ENCODE data around the gene MZT2B.
A peak's percentile ranks its signal among the peaks of the same experiment; 100 is the strongest.
"Not testable (repeated sequence)": the region's sequence is repeated elsewhere in the genome, so short reads cannot be mapped to it uniquely, and the experiment has no call there.

MZT2B gene

GRCh38 chr2:130180404-130181324 lies 1.4 kb upstream of the MZT2B start:
- not testable (repeated sequence) for DNase-seq

- peak; percentile 92 for DNase-seq
Observed at GRCh38 chr2:130181325-130181879, 660 bp upstream of the MZT2B start, which contains the start of gene SMPD4. Gene SMPD4, minus strand, starts transcription at chr2:130181602. Its CDS starts 5,010 bp downstream, at chr2:130176592.

GRCh38 chr2:130182826-130183511 lies 907 bp downstream of the MZT2B start:
- not testable (repeated sequence) for DNase-seq

- no peak for DNase-seq
Observed at GRCh38 chr2:130183512-130184373, 1.7 kb downstream of the MZT2B start.

GRCh38 chr2:130185436-130185835 lies 3.4 kb downstream of the MZT2B start:
- no peak for DNase-seq

GRCh38 chr2:130185896-130186295 lies 3.8 kb downstream of the MZT2B start:
- no peak for DNase-seq

- no peak for DNase-seq
Observed at GRCh38 chr2:130186391-130186790, 4.3 kb downstream of the MZT2B start.

GRCh38 chr2:130187268-130187667 lies 5.2 kb downstream of the MZT2B start:
- no peak for DNase-seq

- not testable (repeated sequence) for DNase-seq
Observed at GRCh38 chr2:130187859-130188792, 6.1 kb downstream of the MZT2B start.

- not testable (repeated sequence) for DNase-seq
Observed at GRCh38 chr2:130188958-130189357, 6.9 kb downstream of the MZT2B start.

GRCh38 chr2:130190237-130190636 lies 8.2 kb downstream of the MZT2B start:
- DNase-seq, result no peak

GRCh38 chr2:130191319-130191718 lies 9.3 kb downstream of the MZT2B start:
- not testable (repeated sequence) for DNase-seq

GRCh38 chr2:130192451-130192850 lies 10.4 kb downstream of the MZT2B start:
- DNase-seq, result not testable (repeated sequence)

GRCh38 chr2:130193824-130194223 lies 11.8 kb downstream of the MZT2B start:
- DNase-seq, result not testable (repeated sequence)

- DNase-seq, result not testable (repeated sequence)
Observed at GRCh38 chr2:130195089-130195635, 13.1 kb downstream of the MZT2B start.

- DNase-seq, result not testable (repeated sequence)
Observed at GRCh38 chr2:130196052-130196451, 14.0 kb downstream of the MZT2B start.

- DNase-seq, result no peak
Observed at GRCh38 chr2:130198343-130198742, 16.3 kb downstream of the MZT2B start, which contains the start of gene TUBA3E. Gene TUBA3E, minus strand, starts transcription at chr2:130198439. Its CDS starts 79 bp downstream, at chr2:130198360.

GRCh38 chr2:130202518-130202917 lies 20.5 kb downstream of the MZT2B start:
- DNase-seq, result not testable (repeated sequence)

- DNase-seq, result not testable (repeated sequence)
Observed at GRCh38 chr2:130203150-130203549, 21.1 kb downstream of the MZT2B start.

GRCh38 chr2:130207051-130207450 lies 25.0 kb downstream of the MZT2B start:
- DNase-seq, result not testable (repeated sequence)

- DNase-seq, result not testable (repeated sequence)
Observed at GRCh38 chr2:130219147-130219546, 37.1 kb downstream of the MZT2B start.
